GDM1 (cell line): ENCODE data around the gene FMNL2.

Source experiments
- DNase-seq: peaks from one replicate; lab custom pipeline; 2025; lab: John Stamatoyannopoulos, UW

Gene FMNL2

DNA sequence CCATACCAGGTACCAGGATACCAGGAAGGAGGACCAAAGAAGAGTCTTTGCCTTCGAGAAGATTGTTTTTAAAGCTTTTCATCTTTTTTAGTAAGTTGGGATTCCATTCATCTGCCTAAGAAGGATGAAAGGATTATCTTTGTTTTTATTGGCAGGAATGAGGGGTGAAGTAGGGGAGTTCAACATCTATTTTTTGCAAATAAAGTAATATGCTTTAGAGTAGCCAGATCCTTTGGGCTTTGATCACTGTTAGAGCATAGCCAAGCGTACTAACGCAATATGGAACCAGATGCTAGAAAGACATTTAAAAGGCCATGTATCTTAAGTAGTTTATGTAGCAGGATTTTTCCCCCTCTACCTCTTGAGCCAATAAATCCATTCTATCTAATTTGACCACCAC is 249.3 kb downstream of the FMNL2 start:
- DNase-seq = no peak

DNA sequence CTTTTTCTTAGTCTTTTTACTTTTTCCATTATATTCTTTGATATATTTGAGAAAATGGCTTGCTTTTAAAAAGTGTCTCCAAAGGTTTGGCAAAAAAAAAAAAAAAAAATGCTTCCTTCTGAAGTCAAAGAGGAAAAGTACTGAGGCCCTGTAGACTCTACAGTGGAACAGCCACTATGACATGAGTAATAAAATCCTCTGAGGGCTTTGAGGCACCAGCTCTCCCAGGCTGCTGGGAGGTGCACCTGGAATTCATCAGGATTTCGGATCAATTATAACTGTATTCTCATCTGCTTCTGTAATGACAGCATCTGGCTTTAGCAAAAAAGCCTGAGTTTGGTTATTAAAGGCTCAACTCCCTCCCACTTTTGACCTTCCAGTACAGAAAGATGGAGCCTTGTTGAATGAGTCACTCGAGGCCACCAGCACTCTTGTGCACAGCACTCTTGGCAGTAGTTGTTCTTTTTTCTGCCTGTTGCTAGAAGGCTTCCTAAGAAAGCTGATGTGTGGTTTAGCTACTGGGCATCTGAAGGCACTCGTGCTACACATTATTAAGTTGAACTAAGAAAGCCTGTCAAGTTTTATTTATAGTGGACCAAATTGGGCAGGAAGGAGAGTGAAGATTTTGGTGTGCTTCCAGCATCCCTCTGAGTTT is 251.0 kb downstream of the FMNL2 start:
- no peak for DNase-seq

- DNase-seq = no peak
These were observed 252.4 kb downstream of the FMNL2 start for GRCh38 chr2:152587187-152587947.

- no peak for DNase-seq
These were observed 254.0 kb downstream of the FMNL2 start for GRCh38 chr2:152588998-152589397.

- DNase-seq = peak; percentile 73
These were observed 259.2 kb downstream of the FMNL2 start for GRCh38 chr2:152594022-152594766.

- no peak for DNase-seq
These were observed 259.8 kb downstream of the FMNL2 start for GRCh38 chr2:152594792-152595191.

GRCh38 chr2:152598975-152599759 is 264.2 kb downstream of the FMNL2 start:
- DNase-seq = no peak

DNA sequence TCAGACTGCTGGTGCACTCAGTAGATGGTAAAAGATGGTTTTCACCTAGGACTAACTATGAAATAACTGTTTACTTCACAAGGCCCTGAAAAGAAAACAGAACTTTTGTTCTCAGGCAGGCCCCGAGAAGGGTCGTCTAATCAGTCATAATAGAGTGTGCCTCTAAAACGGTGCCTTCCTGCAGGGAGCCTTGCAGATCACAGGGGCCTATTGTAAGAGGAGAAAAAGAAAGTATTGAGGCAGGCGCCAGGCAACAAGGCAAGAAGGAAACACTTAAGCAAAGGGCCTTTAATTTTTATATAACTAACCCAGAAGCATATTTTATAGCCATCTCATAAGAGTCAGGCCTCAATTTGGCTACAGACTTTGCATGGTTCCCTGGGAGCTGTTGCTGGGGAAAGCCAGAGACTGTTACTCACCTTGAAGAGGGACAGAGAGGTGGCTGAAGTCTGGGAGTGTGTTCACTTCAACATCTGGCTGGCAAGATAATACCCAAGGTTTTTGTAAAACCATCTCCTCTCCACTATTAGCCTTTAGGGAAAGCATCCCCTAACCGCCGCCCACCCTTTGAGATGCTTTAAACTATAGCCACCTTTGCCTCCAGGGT is 265.2 kb downstream of the FMNL2 start:
- DNase-seq = no peak

DNA sequence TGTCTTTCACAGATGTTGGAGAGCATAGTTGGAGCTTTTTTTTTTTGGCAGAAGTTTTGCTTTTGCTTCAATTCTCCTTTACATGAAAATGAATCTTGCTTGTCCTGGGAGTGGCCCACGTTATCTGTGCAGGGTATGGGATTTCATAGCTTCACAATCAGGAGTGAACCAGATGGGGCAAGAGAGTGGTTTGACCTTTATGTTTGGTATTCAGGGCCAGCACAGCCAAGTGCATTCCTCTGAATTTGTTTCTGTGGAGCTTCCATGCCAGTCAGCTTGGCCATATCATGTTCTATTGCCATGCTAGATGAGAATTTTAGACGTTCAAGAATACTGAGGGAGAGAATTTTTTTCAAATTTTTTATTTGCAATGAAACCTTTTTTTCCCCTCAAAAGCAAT is 265.7 kb downstream of the FMNL2 start:
- no peak for DNase-seq

DNA sequence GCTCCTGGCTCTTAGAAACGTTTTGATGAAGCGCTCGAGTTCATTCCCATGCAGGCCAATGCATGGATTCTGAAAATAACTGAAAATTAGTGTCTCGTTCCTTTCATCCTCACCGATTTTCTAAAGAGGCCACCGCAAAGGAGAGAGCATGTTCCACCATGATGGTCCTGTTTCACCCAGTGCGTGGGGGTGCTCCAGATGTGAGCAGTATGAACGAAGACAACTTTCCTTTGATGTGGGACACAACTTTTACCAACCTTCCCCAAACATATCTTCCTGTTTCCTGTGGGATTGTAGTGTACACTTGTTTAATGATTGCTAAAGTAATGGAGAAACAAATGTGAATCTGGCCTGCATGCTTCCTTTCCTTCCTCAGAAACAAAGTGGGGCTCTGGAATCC is 267.8 kb downstream of the FMNL2 start:
- DNase-seq = no peak

- no peak for DNase-seq
These were observed 268.2 kb downstream of the FMNL2 start for GRCh38 chr2:152603166-152603565.

GRCh38 chr2:152606081-152606480 is 271.1 kb downstream of the FMNL2 start:
- no peak for DNase-seq

GRCh38 chr2:152606941-152607340 is 272.0 kb downstream of the FMNL2 start:
- no peak for DNase-seq

DNA sequence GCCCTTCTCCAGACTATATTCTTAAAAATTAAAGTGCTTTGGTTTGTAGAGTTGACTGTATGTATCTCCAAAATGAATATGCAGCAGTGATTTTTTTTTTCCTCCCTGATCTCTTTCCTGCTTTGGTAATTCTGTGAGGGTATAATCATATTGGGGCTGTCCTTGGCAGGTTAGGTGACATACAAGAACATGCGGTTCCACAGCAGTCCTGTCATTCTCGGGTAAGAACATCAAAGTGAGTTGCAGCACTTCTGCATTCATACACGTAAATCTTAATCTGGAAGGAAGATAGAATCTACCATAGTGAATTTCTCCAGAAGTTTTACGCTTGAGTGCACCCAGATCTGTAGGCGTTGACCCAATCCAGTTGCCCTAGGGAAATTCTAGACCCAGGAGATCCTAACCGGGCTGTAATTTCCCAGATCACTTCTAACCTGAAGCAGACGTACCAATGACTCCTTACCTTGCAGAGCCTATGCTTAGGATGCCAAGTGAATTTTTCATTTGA is 272.9 kb downstream of the FMNL2 start:
- DNase-seq = no peak

- no peak for DNase-seq
These were observed 274.2 kb downstream of the FMNL2 start for GRCh38 chr2:152609154-152609553.

DNA sequence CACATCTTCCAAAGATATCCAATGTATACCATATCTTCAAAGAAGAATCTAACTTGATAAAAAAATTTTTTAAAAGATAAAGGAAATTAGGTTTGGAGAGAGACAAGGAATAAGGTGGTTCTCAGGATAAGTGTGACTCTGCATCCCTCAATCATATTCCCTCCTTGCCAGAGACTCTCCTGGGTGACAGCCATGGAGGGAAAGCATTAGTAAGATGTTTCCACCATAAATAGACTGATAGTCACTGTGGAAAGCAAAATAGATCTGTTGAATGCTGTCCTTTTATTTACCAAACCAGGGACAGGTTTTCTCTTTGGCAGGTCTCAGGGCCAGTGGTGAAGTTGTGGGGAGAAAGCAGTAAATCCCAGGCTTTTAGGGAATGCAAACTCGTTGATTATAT is 274.7 kb downstream of the FMNL2 start:
- no peak for DNase-seq

DNA sequence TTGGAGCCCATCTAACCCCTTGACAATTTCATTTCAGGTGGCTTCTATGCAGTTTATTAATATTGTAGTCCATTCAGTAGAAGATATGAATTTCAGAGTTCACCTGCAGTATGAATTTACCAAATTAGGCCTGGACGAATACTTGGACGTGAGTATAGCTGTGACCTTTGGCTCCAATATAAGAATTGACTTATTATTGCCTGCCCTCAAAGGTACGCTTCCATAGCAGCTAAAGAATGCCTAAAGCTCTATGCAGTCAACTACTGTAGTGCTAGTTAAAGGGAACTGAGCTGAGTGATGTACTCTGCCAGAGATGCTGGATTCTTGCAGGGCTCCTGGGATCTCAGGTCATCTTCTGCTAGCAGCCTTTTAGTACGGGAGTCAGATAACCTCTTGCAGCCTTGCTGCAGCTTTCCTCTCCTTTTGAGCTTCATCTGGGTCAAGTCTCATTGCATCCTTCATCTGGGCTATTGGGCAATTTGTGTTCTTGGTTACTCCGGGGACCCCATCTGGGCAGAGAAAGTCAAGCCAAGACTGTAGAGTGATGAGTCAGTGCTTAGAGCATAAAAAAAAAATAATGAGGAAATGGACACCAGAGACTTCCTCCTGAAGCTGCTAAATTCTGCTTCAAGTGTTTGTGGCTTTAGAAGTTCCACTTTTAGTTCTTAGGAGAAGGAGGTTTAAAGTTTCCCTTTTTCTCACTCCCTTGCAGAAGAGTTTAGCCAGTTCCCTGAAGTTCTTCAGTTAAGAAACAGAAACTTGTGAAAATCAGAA is 276.7 kb downstream of the FMNL2 start:
- DNase-seq = peak; percentile 74

GRCh38 chr2:152613235-152613634 is 278.3 kb downstream of the FMNL2 start:
- DNase-seq = no peak

DNA sequence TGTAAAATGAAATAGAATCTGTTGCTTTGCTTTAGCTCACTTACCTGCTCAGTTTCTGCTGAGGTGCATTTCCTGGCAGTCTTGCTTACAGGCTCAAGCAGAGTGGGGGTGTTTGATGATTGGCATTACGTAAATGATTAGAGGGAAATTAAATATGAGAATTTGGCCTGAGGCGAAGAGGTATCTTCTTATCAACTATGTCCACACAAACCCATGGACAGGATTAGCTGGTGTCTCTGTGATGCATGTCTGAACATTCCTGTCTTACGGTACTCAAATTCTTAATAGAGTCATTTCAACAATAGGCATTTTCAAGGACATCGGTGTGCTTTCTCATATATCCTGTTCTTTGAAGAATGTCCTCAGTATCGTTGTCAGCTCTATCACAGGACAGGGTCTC is 280.2 kb downstream of the FMNL2 start:
- DNase-seq = no peak

DNA sequence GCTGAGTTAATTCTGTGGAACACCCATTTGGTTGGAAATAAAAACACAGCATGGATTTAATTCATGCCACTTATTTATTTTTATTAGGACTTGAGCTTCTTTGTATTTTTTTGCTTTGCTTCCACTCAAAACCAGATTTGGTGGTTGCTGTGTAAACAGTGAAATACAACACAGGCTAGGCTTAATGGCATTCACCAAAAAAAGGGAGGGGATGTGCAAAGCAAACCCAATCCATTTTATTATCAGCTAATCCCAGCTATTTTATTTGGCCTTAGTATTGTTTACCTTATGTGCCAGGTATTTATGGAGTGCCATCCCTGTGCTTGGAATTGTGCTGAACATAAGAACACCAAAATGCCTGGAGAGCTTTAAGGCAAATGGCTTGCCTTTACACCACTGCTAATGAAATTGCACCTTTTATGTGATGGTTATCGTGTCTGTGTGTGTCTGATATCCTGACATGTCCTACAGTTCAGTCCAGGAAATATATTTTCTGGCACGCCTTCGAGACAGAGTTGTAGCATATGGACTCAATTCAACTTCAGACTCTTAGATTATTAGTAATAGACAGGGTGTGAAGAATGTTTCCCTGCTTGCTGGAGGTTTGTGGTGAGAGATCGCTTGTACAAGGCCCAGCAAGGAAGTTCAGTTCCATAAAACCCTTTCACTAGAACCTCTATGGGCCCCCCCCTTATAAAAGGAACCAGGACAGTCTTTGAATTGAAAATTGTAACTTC is 282.6 kb downstream of the FMNL2 start:
- DNase-seq = no peak
